Measurements from ENCODE around the gene FERMT3.

Gene FERMT3

GRCh38 chr11:64267207-64267945, 60.9 kb downstream of the FERMT3 start:
- DNase-seq, result no peak

- no peak for DNase-seq
These were observed 61.7 kb downstream of the FERMT3 start for GRCh38 chr11:64268025-64268892.

DNA sequence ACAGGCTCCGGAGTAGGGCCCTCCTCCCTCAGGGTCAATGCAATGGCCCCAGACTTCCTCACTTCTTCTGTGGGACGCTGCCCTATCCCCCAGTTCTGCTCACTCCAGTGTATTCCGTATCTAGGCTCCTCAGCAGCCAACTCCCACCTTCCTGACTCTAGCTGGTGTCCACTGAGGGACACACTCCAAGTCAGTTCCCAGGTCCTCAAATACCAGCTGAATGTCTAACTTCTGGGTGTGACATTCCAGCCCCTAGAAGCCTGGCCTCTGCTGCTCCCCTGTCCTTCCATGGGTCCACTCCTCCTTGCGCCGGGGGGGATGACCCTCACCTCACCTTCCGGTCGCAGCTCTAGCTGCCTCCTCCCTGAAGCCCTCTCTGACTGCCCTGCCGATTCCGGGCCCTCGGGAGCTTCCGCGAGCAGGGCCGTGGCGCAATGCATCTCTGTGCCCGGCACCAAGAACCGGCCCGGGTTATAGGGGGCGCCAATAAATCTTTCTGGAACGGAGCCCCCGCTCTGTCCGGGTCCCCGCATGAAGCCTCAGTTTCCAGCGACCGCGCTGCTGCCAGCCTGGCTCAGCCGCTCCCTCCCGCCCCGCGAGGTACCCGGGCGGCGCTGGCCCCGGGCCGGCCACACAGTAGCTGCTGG, 62.5 kb downstream of the FERMT3 start:
- DNase-seq, result peak; percentile 69

GRCh38 chr11:64269540-64270220, 63.2 kb downstream of the FERMT3 start:
- peak; percentile 99 for DNase-seq

Measured in activated CD4-positive, alpha-beta T cell treated with anti-CD3 and anti-CD28 coated beads, Interleukin-2, amount 50 U/mL, for 16 hours (primary cell).